ENCODE data around the gene RCCD1. TPM values are rescaled to one million over a fixed set of nuclear protein-coding genes. Genes with fewer than 3 reads are reported as not detected.
"Not testable (repeated sequence)": the region's sequence is repeated elsewhere in the genome, so short reads cannot be mapped to it uniquely, and the experiment has no call there.

Gene RCCD1, protein sequence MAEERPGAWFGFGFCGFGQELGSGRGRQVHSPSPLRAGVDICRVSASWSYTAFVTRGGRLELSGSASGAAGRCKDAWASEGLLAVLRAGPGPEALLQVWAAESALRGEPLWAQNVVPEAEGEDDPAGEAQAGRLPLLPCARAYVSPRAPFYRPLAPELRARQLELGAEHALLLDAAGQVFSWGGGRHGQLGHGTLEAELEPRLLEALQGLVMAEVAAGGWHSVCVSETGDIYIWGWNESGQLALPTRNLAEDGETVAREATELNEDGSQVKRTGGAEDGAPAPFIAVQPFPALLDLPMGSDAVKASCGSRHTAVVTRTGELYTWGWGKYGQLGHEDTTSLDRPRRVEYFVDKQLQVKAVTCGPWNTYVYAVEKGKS
- total RNA-seq: 10 to 100 TPM; 15.3 to 17.1 TPM
- long read RNA-seq, transcript RCCD1-201 (8 exons, 2,689 nt): major isoform, 11 of 37 reads
- long read RNA-seq, partial matches to known transcripts: 21 of 37 reads
- long read RNA-seq, other reads (novel, unspliced or antisense): 5 of 37 reads

DNA sequence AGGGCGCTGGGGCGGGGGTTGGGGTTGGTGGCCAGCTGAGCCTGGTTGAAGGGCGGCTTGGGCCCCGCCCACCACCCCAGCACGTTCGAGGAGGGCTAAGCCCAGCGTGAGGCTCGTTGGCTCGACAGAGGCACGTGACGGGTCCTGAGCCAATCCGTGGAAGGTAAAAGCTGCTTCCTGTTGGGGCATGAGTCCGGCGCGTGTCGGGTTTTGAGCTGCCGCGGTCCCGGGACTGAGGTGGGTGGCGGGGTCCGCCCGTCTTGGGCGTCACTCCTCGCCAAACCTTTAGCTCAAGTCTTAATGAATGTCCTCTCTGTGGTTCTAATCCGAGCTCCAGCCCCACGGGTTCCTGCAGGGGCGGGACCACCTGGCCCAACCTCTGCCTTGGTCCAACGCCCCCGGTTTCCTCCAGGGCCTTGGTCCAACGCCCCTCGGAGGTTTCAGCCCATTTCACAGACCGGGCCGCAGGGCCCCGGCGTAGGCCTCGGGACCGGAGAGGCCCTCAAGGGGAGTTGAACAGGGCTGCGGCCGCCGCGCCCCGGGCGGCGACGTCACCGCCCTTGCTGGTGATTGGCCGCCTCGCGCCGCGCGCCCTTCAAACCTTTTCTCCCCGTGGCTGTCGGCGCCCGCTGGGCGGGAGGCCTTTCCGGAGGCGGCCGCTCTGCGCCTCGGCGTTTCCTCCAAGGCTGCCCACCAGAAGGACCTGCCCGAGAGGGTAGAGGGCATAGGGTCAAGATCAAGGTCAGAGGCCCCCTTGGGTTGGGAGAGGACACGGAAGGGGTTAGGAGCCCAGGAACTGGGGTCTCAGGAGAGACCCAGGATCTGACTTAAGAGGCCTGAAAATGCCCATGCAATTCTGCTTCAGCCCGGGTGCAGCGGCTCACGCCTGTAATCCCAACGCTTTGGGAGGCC lies at the start of gene RCCD1:
TSS of gene RCCD1 (plus strand) at position 173 of the 912 bp plus-strand sequence. CDS start 1,851 bp downstream, outside the sequence.
- intact Hi-C loops (cut with DNase I, micrococcal nuclease): loop anchor here in 1 of 2 donors (10.0 kb wide), 1 partner anchor 310 kb away; no protein-coding TSS in a partner anchor
- ATAC-seq: peak; percentile 86
- peak; percentile 95 to 97 for DNase-seq

DNA sequence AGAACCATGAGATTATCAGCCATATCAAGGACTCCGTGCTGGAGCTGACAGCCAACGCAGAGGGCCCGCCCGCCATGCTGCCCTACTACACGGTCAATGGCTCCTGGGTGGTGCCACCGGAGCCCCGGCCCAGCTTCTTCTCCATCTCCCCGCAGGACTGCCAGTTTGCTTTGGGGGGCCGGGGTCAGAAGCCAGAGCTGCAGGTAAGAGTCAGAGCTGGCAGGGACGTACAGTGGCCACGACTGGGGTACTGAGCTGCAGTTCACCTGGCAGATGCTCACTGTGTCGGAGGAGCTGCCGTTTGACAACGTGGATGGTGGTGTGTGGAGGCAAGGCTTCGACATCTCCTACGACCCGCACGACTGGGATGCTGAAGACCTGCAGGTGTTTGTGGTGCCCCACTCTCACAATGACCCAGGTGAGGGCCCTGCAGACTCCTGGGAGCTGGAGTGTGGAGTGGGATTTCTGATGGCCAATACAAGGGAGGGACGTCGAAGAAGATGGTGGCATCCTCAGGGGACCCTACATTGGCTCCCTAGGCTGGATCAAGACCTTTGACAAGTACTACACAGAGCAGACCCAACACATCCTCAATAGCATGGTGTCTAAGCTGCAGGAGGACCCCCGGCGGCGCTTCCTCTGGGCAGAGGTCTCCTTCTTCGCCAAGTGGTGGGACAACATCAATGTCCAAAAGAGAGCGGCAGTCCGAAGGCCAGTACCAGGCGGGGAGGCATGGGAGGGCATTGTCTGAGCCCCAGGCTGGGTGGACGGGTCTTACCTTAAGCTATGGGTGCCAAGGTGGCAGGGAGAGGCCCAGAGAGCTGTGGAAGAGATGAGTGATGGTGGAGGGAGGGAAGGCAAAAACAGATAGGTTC lies 49.1 kb upstream of the RCCD1 start:
- no peak for DNase-seq
- intact Hi-C loops (cut with DNase I, micrococcal nuclease): no loop called here
- ATAC-seq: no peak

DNA sequence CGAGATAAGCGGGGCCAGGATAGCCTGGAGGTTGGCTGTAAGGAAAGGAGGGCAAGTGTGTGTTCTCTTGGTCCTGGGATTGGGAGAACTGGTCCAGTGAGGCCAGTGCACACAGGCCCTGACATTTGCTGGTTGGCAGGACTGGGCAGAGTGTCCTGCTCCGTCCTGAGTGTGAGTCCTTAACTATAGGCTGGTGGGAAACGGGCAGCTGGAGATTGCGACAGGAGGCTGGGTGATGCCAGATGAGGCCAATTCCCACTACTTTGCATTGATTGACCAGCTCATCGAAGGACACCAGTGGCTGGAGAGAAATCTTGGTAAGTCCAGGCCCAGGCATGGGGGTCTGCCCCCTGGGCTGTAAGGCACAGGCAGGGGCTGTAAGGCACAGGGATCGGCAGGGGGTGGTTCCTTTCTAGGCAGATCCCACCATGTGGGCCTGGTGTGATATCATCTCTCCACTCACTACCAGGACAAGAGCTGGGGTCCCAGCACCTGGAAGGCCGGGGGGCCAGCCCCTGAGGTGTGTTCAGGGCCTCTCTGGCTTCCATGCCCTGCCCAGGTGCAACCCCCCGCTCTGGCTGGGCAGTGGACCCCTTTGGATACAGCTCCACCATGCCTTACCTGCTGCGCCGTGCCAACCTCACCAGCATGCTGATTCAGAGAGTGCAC lies 48.4 kb upstream of the RCCD1 start:
- ATAC-seq (no peak), DNase-seq (no peak)
- intact Hi-C loops (cut with DNase I, micrococcal nuclease): no loop called here

DNA sequence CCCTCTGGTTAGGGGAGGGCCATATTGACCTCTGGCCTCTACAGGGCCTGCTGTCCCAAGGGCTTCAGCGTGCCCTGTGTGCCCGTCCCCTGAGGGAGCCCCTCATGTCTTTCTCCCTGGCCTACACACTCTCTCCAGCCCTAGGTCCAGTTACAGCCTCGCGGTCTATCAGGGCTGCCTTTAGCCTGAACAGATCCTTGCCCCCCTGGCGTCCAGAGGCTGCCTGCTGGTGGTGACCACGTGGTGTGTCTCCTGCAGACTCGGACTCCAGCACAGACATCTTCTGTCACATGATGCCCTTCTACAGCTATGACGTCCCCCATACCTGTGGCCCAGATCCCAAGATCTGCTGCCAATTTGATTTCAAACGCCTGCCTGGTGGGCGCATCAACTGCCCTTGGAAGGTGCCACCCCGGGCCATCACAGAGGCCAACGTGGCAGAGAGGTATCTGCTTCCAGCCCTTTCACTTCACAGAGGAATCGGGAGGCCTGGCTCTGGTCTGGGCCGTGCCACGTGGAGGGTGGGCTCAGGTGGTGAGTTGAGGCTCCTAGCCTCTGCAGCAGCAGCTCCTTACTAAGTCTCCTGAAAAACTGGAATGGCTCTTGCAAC lies 47.5 kb upstream of the RCCD1 start:
- no peak for DNase-seq
- no peak for ATAC-seq
- intact Hi-C loops (cut with DNase I, micrococcal nuclease): no loop called here

DNA sequence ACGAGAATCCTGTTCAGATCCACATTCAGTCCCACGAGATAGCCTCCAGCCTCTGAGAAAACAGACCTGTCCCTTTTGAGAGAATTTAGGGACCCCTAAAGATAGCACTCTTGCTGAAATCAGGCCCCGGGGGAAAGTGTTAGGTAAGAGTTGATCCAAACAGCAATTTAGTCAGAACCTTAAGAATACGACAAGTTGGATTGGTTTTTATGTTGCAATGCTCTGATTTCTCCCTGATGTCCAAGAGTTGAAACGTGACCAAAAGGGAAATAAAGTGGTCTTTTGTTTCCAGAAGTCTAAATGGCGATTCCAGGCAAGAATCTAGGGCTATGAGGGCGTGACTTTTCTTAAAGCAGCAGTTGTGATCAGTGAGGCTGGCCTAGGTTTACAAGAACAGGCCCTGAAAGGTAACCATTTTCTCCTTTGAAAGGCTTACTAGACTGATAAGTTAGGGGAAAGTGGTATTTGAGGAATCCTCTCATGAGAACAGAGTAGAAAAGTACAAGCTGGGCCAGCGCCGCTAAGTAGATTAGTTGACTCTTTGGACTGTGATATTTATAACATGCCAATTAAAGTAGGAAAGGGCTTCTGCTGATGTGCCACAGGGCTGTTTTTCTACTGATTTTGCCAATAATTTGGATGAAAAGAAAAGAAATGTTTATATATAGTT lies 46.7 kb upstream of the RCCD1 start:
- ATAC-seq: no peak
- DNase-seq: no peak

DNA sequence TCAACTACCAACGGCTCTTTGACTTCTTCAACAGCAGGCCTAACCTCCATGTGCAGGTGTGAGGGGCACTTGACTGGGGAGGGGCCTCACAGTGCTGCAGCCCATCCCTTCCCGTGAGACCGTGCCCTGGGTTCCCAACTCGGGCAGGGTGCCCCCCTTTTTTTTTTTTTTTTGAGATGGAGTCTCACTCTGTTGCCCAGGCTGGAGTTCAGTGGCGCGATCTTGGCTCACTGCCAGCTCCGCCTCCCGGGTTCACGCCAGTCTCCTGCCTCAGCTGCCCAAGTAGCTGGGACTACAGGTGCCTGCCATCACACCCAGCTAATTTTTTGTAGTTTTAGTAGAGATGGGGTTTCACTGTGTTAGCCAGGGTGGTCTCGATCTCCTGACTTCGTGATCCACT lies 45.2 kb upstream of the RCCD1 start:
- ATAC-seq; intact Hi-C loops (cut with DNase I, micrococcal nuclease); DNase-seq: not testable (repeated sequence)

More for the DNA sequence above, 46.7 kb upstream of the RCCD1 start:
- intact Hi-C loops (cut with DNase I, micrococcal nuclease): no loop called here

DNA sequence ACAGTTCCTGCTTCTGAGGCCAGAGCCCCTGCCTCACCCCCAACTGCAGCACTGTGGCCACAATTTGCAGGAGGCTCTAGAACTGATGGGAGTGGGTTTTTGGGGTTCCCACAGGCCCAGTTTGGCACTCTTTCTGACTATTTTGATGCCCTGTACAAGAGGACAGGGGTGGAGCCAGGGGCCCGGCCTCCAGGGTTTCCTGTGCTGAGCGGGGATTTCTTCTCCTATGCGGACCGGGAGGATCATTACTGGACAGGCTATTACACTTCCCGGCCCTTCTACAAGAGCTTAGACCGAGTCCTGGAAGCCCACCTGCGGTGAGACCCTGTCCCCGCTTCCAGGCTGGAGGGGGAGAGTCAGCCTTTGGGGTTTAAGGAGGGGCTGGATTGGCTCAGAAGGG lies 44.7 kb upstream of the RCCD1 start:
- DNase-seq (no peak), ATAC-seq (no peak)
- intact Hi-C loops (cut with DNase I, micrococcal nuclease): no loop called here

DNA sequence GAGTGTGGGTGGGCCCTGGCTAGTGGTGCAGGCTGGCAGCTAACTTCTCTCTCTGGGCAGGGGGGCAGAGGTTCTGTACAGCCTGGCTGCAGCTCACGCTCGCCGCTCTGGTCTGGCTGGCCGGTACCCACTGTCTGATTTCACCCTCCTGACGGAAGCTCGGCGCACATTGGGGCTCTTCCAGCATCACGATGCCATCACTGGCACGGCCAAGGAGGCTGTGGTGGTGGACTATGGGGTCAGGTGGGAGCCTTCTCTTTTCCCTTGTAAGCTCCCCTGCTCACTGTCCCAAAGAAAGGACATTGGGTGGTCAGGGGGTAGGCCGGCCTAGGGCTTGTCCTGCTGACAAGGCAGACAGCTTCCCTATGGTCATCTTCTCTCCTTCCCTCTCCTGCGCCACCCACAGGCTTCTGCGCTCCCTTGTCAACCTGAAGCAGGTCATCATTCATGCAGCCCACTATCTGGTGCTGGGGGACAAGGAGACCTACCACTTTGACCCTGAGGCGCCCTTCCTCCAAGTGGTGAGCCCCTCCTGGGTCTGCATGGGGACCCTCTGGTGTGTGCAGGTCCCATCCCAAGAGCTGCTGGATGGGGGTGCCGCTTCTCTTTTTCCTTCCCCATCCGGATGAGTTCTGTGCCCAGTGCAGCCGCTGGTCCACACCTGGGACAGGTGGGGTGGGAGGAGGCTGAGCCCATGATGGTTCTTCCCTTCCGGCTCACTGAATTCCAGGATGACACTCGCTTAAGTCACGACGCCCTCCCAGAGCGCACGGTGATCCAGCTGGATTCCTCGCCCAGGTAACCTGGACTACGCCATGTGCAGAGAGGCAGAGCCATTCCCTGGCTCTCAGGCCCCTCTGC lies 44.0 kb upstream of the RCCD1 start:
- intact Hi-C loops (cut with DNase I, micrococcal nuclease): no loop called here

DNA sequence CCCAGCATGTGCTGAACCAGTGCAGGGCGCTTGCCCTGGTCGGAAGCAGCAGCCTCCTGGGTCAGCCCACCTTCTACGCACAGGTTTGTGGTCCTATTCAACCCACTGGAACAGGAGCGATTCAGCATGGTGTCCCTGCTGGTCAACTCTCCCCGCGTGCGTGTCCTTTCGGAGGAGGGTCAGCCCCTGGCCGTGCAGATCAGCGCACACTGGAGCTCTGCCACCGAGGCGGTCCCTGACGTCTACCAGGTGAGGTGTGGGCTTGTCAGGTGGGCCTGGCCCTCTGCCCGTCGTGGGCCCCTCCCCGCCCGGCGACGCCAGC lies 43.4 kb upstream of the RCCD1 start:
- ATAC-seq (no peak), DNase-seq (no peak)
- intact Hi-C loops (cut with DNase I, micrococcal nuclease): no loop called here

More for the DNA sequence above, 44.0 kb upstream of the RCCD1 start:
- DNase-seq (no peak), ATAC-seq (no peak)

DNA sequence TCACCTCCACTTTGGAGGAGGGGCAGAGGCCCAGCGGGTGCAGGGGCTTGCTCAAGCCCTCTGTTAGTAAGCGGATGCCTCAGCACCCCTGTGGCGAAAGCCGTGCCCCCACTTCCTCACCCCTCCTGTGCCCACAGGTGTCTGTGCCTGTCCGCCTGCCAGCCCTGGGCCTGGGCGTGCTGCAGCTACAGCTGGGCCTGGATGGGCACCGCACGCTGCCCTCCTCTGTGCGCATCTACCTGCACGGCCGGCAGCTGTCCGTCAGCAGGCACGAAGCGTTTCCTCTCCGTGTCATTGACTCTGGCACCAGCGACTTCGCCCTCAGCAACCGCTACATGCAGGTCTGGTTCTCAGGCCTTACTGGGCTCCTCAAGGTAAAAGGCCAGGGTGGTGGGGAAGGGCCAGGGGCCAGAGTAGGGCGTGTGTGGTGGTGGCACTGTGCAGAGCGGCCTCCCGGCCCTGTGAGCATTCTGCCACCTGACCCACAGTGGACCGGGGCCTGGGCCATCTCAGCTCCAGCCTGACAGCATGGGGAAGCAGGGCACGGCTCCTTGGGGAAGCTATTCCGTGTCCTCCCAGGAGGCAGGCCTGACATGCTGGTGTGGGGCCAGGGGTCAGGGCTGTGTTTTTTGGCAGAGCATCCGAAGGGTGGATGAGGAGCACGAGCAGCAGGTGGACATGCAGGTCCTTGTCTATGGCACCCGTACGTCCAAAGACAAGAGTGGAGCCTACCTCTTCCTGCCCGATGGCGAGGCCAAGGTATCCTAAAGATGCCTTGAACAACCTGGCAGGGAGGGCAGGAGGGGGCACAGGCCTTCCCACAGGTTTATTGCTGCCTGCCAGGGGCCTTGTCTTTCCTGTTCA lies 42.5 kb upstream of the RCCD1 start:
- ATAC-seq: no peak

DNA sequence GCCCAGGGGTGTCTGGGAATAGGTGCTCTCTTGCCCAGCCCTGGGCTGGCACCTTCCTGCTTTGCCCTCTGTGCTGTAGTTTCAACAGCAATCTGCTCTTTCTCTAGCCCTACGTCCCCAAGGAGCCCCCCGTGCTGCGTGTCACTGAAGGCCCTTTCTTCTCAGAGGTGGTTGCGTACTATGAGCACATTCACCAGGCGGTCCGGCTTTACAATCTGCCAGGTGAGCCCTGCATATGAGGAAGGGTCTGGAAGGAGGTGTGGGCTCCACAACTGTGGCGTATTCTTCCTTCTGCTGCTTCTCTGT lies 42.0 kb upstream of the RCCD1 start:
- intact Hi-C loops (cut with DNase I, micrococcal nuclease): no loop called here
- DNase-seq: no peak
- no peak for ATAC-seq

More for the DNA sequence above, 42.5 kb upstream of the RCCD1 start:
- DNase-seq: no peak
- intact Hi-C loops (cut with DNase I, micrococcal nuclease): no loop called here

DNA sequence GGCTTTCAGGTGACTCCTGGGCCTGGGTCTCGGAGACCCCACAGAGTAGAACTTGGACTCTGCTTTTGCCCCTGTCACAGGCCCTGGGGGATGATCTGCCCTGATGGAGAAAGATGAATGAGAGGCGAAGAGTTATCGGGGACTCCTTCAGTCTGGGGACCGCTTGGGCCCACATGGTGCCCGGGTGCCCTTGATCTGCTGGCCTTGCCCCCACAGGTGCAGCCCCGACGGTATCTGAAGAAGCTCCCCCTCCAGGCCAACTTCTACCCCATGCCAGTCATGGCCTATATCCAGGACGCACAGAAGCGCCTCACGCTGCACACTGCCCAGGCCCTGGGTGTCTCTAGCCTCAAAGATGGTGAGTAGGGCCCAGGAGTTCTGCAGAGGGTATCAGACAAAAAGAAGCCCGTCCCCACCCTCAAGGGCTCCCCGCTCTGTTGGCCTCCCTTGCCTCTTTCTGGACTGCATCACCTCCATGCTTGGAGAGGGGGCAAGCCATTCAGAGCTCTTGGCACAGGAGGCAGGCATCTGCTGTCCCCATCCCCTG lies 41.2 kb upstream of the RCCD1 start:
- ATAC-seq: no peak
- intact Hi-C loops (cut with DNase I, micrococcal nuclease): no loop called here
- DNase-seq: no peak

DNA sequence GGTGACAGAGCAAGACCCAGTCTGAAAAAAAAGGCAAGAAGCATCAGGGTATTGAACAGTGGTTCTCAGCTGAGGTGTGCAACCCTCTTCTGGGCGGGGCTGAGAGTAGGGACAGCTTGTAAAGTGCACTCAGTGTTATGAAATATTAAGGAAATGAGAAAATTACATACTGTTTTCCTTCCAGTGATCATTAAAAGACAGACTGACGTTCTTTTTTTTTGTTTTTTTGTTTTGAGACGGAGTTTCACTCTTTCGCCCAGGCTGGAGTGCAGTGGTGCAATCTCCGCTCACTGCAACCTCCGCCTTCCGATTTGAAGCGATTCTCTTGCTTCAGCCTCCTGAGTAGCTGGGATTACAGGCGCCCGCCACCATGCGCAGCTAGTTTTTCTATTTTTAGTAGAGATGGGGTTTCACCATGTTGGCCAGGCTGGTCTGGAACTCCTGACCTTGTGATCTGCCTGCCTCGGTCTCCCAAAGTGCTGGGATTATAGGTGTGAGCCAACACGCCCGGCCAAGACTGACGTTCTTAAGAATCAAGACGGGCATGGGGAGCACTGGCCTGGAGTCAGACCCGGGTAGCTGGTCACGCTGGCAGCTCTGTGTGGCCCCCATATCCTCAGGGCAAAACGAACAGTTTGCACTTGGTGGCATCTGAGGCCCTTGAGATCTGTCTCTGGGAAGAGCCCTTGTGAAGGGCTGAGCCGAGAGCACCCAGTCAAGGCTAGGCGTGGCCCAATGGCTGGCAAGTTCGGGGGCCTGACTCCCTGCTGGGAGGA lies 40.2 kb upstream of the RCCD1 start:
- DNase-seq (no peak), ATAC-seq (no peak)
- intact Hi-C loops (cut with DNase I, micrococcal nuclease): no loop called here

DNA sequence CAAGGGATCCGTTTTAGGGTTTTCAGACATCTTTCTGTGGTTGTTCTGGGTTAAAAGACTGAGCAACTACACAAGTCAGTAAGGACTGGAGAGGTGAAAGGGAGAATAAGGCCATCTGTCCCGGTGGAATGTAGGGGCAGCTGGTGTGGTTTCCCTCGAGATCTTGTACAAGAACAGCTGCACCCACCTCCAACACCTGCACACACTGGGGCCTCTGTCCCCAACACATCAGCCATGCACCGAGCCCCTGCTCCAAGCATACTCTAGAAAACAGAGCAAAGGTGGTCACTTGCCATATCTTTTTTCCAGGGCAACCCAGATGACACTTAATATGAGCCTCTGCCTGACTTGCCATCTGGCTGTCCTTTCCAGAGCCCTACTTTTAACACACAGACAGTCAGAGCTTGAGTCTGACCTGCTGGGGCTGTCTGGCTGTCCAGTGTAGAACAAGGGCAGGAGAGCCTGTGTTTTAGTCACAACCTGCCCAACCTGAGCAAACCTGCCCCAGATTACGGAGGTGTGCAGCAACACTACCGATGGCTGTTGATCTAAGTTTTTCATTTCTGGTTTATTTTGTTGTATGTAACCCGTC lies 39.4 kb upstream of the RCCD1 start:
- no peak for DNase-seq
- intact Hi-C loops (cut with DNase I, micrococcal nuclease): no loop called here
- no peak for ATAC-seq
